Transverse colon (tissue), 4 donors: ENCODE data around the gene DTD1. TPM values are rescaled to one million over a fixed set of nuclear protein-coding genes. Genes with fewer than 3 reads are reported as not detected.

Experiments
- DNase-seq: peaks from one replicate; pipeline ENCODE4 v3.0.0-alpha.2; 2019
- H3K27ac ChIP-seq, 4 donors: fragments of 200-600 bp; sonication (generic); 2 replicates each; pipeline ENCODE4 v1.5.1; 2016 to 2018; ENCODE audit warnings: inconsistent platforms in 4 of 4
- H3K27me3 ChIP-seq: fragments of 200-600 bp; sonication (generic); 2 replicates; pipeline ENCODE4 v1.5.1; 2017; ENCODE audit warnings: inconsistent platforms
- H3K36me3 ChIP-seq, 4 donors: fragments of 200-600 bp; sonication (generic); 2 replicates each; pipeline ENCODE4 v1.5.1; 2017 to 2019; ENCODE audit warnings: inconsistent platforms in 4 of 4
- H3K4me1 ChIP-seq, 4 donors: fragments of 200-600 bp; sonication (generic); 2 replicates each; pipeline ENCODE4 v1.5.1; 2017 to 2020; ENCODE audit warnings: inconsistent platforms in 4 of 4
- H3K4me3 ChIP-seq, 4 donors: fragments of 200-600 bp; sonication (generic); 1 replicate in 1 of 4; 2 replicates in 3 of 4; pipeline versions ENCODE4 v1.5.1 to v1.6.1; 2017 to 2019; ENCODE audit warnings: inconsistent platforms in 4 of 4
- H3K9me3 ChIP-seq, 2 donors: fragments of 200-600 bp; sonication (generic); 2 replicates each; pipeline ENCODE4 v1.5.1; 2017 to 2019; ENCODE audit warnings: inconsistent platforms in 2 of 2
- CTCF ChIP-seq, 5 experiments: fragments of 200-600 bp in 3 of 5; fragments of 450-650 bp in 2 of 5; sonication (generic) in 3 of 5; IDR thresholded peaks; 1 replicate in 2 of 5; 2 replicates in 3 of 5; pipeline ENCODE4 v1.5.1; 2016 to 2017; ENCODE audit warnings: antibody characterized with exemption in 5 of 5, inconsistent platforms in 3 of 5, mild to moderate bottlenecking in 2 of 5, moderate library complexity in 1 of 5
- EP300 ChIP-seq: sonication (generic); formaldehyde crosslinking; IDR thresholded peaks from one replicate; pipeline ENCODE4 v1.6.1; 2017; ENCODE audit warnings: antibody characterized with exemption, low read depth
- POLR2A ChIP-seq: fragments of 450-650 bp; IDR thresholded peaks from one replicate; pipeline ENCODE4 v1.6.1; 2016; ENCODE audit warnings: antibody characterized with exemption, mild to moderate bottlenecking, moderate library complexity
- POLR2AphosphoS5 ChIP-seq, 3 donors: sonication (generic); formaldehyde crosslinking; IDR thresholded peaks; one replicate each; pipeline ENCODE4 v1.6.1; 2016; ENCODE audit warnings: antibody characterized with exemption in 3 of 3
- WGBS, 2 donors: methylation state at CpG; one replicate each; pipeline ENCODE4 v1.1.5; 2018; ENCODE audit warnings: low coverage in 1 of 2; 5-methylcytosine and 5-hydroxymethylcytosine counted together
- in situ Hi-C, 4 donors: fragments of 200-750 bp; cut with MboI; loops; one replicate each; pipeline versions ENCODE4 v1.15.0 to v1.15.1; 2017; ENCODE audit warnings: low sequenced_read_pairs in 3 of 4, low pct_ligation_motif_present in 1 of 4, low pct_unique_long_range_greater_than_20kb in 1 of 4
- intact Hi-C: fragments of 100-400 bp; cut with DNase I; formaldehyde crosslinking; loops from one replicate; pipeline ENCODE4 v1.15.1; 2023; ENCODE audit warnings: low total_unique reads
- total RNA-seq, 4 donors: library from RNA; depleted of rRNA; stranded (reverse); fragments of >200 nt; gene quantifications; one replicate each; pipeline ENCODE4 v1.1.0, GENCODE V29; 2016

DTD1 gene
- total RNA-seq, 4 donors from 2014 or later = 3.7 to 17.6 (median 9.8) TPM

GRCh38 chr20:18728165-18728869 is 140.5 kb downstream of the DTD1 start:
- H3K4me1 ChIP-seq = peaks cover 0 to 5% (median 0%) of the 10 kb centered on the region in 4 donors
- TF ChIP-seq CTCF (IDR thresholded peaks at IDR 0.05) = no peak
- no peak for TF ChIP-seq POLR2A
- no peak for TF ChIP-seq POLR2AphosphoS5 (IDR thresholded peaks at IDR 0.05)
- no peak for TF ChIP-seq EP300
- intact Hi-C loops = no loop called here
- 50 to 51% methylated on average over 2 to 8 of the region's 8 CpGs for WGBS, 2 donors
- in situ Hi-C loops = no loop called here
- no peaks in the 10 kb centered on the region for H3K9me3 ChIP-seq
- no peak overlapping the region for H3K4me3 ChIP-seq
- DNase-seq = no peak
- no peak overlapping the region for H3K27ac ChIP-seq
- no peaks in the 10 kb centered on the region for H3K36me3 ChIP-seq
- H3K27me3 ChIP-seq = no peaks in the 10 kb centered on the region

GRCh38 chr20:18728870-18729224 is 141.0 kb downstream of the DTD1 start:
- peaks cover 0 to 5% (median 0%) of the 10 kb centered on the region in 4 donors for H3K4me1 ChIP-seq
- in situ Hi-C loops = no loop called here
- intact Hi-C loops = no loop called here
- no peaks in the 10 kb centered on the region for H3K36me3 ChIP-seq
- no peak overlapping the region for H3K27ac ChIP-seq
- H3K4me3 ChIP-seq = no peak overlapping the region
- no peaks in the 10 kb centered on the region for H3K27me3 ChIP-seq
- no peak for DNase-seq
- WGBS, 2 donors = 61 to 82% methylated on average over 3 to 5 of the region's 5 CpGs
- no peaks in the 10 kb centered on the region for H3K9me3 ChIP-seq
- no peak for TF ChIP-seq POLR2AphosphoS5 (IDR thresholded peaks at IDR 0.05)

- WGBS, 2 donors = 88 to 95% methylated on average over 5 to 6 of the region's 6 CpGs
- H3K27ac ChIP-seq = no peak overlapping the region
- peaks cover 0 to 5% (median 0%) of the 10 kb centered on the region in 4 donors for H3K4me1 ChIP-seq
- in situ Hi-C loops = no loop called here
- H3K27me3 ChIP-seq = no peaks in the 10 kb centered on the region
- no peaks in the 10 kb centered on the region for H3K36me3 ChIP-seq
- no peak overlapping the region for H3K4me3 ChIP-seq
- TF ChIP-seq POLR2AphosphoS5 (IDR thresholded peaks at IDR 0.05) = no peak
- TF ChIP-seq POLR2A = no peak
- no peak for TF ChIP-seq EP300
- TF ChIP-seq CTCF (IDR thresholded peaks at IDR 0.05) = no peak
- intact Hi-C loops = no loop called here
- H3K9me3 ChIP-seq = no peaks in the 10 kb centered on the region
- no peak for DNase-seq
Measured at GRCh38 chr20:18729231-18729825, 141.5 kb downstream of the DTD1 start.

- Histone ChIP-seq H3K27ac (no peak overlapping the region), H3K4me1 (peaks cover 0 to 2% (median 0%) of the 10 kb centered on the region in 4 donors), H3K36me3 (no peaks in the 10 kb centered on the region), H3K9me3 (no peaks in the 10 kb centered on the region), H3K27me3 (no peaks in the 10 kb centered on the region), H3K4me3 (no peak overlapping the region)
- in situ Hi-C loops (no loop called here), intact Hi-C loops (no loop called here)
- DNase-seq = no peak
- TF ChIP-seq CTCF (IDR thresholded peaks at IDR 0.05) (no peak), POLR2A (no peak), EP300 (no peak), POLR2AphosphoS5 (IDR thresholded peaks at IDR 0.05) (no peak)
- WGBS, 2 donors = 100% methylated on average over 1 of the region's 1 CpG
Measured at GRCh38 chr20:18731940-18732339, 144.1 kb downstream of the DTD1 start.
